NCI-H1105 treated with DMSO at 0.1 percent for 48 hours (cell line): Measurements from ENCODE around the gene NLRP5.
A peak's percentile ranks its signal among the peaks of the same experiment; 100 is the strongest.
"Not testable (repeated sequence)": the region's sequence is repeated elsewhere in the genome, so short reads cannot be mapped to it uniquely, and the experiment has no call there.

ENCODE experiments used
- DNase-seq: peaks from one replicate; lab custom pipeline; 2025; lab: John Stamatoyannopoulos, UW

Gene NLRP5

GRCh38 chr19:56076498-56076897 is 89.9 kb downstream of the NLRP5 start:
- DNase-seq = peak; percentile 41

- DNase-seq = no peak
Observed at GRCh38 chr19:56079609-56080008, 93.0 kb downstream of the NLRP5 start.

GRCh38 chr19:56080669-56081401 is 94.3 kb downstream of the NLRP5 start:
- DNase-seq = peak; percentile 41

- no peak for DNase-seq
Observed at GRCh38 chr19:56083668-56084067, 97.1 kb downstream of the NLRP5 start.

- DNase-seq = no peak
Observed at GRCh38 chr19:56084835-56085536, 98.4 kb downstream of the NLRP5 start.

GRCh38 chr19:56085571-56086275 is 99.1 kb downstream of the NLRP5 start:
- DNase-seq = no peak

GRCh38 chr19:56086671-56087430 is 100.3 kb downstream of the NLRP5 start:
- no peak for DNase-seq

GRCh38 chr19:56087647-56088496 is 101.3 kb downstream of the NLRP5 start:
- DNase-seq = no peak

- DNase-seq = no peak
Observed at GRCh38 chr19:56088497-56089215, 102.1 kb downstream of the NLRP5 start.

- no peak for DNase-seq
Observed at GRCh38 chr19:56089344-56089743, 102.8 kb downstream of the NLRP5 start.

- DNase-seq = no peak
Observed at GRCh38 chr19:56091066-56091490, 104.5 kb downstream of the NLRP5 start.

- peak; percentile 60 for DNase-seq
Observed at GRCh38 chr19:56091751-56092546, 105.4 kb downstream of the NLRP5 start.

- DNase-seq = no peak
Observed at GRCh38 chr19:56092685-56093631, 106.4 kb downstream of the NLRP5 start.

GRCh38 chr19:56094449-56094848 is 107.9 kb downstream of the NLRP5 start:
- DNase-seq = no peak

GRCh38 chr19:56096665-56097064 is 110.1 kb downstream of the NLRP5 start:
- no peak for DNase-seq

- DNase-seq = no peak
Observed at GRCh38 chr19:56097306-56097705, 110.7 kb downstream of the NLRP5 start.

GRCh38 chr19:56097776-56098175 is 111.2 kb downstream of the NLRP5 start:
- no peak for DNase-seq

- DNase-seq = not testable (repeated sequence)
Observed at GRCh38 chr19:56098237-56098636, 111.7 kb downstream of the NLRP5 start.
